BE2C (cell line): ENCODE results near the gene SEMA5B.

ENCODE experiments used
- DNase-seq: peaks from one replicate; pipeline ENCODE4 v3.0.0-alpha.2; 2020
- H3K27me3 ChIP-seq: fragments of 250-450 bp; sonication (Bioruptor Pico); 2 replicates; pipeline ENCODE4 v1.5.1; 2020; ENCODE audit warnings: mild to moderate bottlenecking
- H3K36me3 ChIP-seq: fragments of 250-450 bp; sonication (Bioruptor Pico); 2 replicates; pipeline ENCODE4 v1.5.1; 2020; ENCODE audit warnings: mild to moderate bottlenecking
- H3K4me1 ChIP-seq: fragments of 250-450 bp; sonication (Bioruptor Pico); 2 replicates; pipeline ENCODE4 v1.5.1; 2020
- H3K4me3 ChIP-seq: 2 replicates; pipeline ENCODE4 v1.5.1; 2011; ENCODE audit warnings: low read depth, low read length
- H3K9me3 ChIP-seq: fragments of 250-450 bp; sonication (Bioruptor Pico); 2 replicates; pipeline ENCODE4 v1.5.1; 2020
- CTCF ChIP-seq: IDR thresholded peaks from 2 replicates; pipeline ENCODE4 v1.5.1; 2012; ENCODE audit warnings: mild to moderate bottlenecking, low read depth, low read length

The SEMA5B gene

GRCh38 chr3:123025642-123026521 is 1.7 kb downstream of the SEMA5B start:
- Histone ChIP-seq H3K4me1 (peaks cover 15% of the 10 kb centered on the region), H3K27me3 (peaks cover 31% of the 10 kb centered on the region), H3K4me3 (peak overlapping the region; percentile 57; the same call in 1 of the 2 replicates), H3K36me3 (no peaks in the 10 kb centered on the region), H3K9me3 (no peaks in the 10 kb centered on the region)
- DNase-seq = no peak
- no peak for TF ChIP-seq CTCF

- H3K4me3 ChIP-seq = no peak overlapping the region
- no peaks in the 10 kb centered on the region for H3K36me3 ChIP-seq
- no peak for TF ChIP-seq CTCF
- peaks cover 31% of the 10 kb centered on the region for H3K27me3 ChIP-seq
- no peak for DNase-seq
- H3K9me3 ChIP-seq = no peaks in the 10 kb centered on the region
- peaks cover 6% of the 10 kb centered on the region; the same call in 1 of the 2 replicates for H3K4me1 ChIP-seq
These were observed 3.5 kb downstream of the SEMA5B start for GRCh38 chr3:123024056-123024455.

GRCh38 chr3:123021996-123022510 is 5.5 kb downstream of the SEMA5B start:
- Histone ChIP-seq H3K4me3 (no peak overlapping the region), H3K36me3 (no peaks in the 10 kb centered on the region), H3K4me1 (no peaks in the 10 kb centered on the region), H3K27me3 (peaks cover 17% of the 10 kb centered on the region), H3K9me3 (no peaks in the 10 kb centered on the region)
- no peak for TF ChIP-seq CTCF
- no peak for DNase-seq

- no peak overlapping the region for H3K4me3 ChIP-seq
- H3K27me3 ChIP-seq = peaks cover 11% of the 10 kb centered on the region
- no peaks in the 10 kb centered on the region for H3K4me1 ChIP-seq
- H3K36me3 ChIP-seq = no peaks in the 10 kb centered on the region
- DNase-seq = no peak
- no peaks in the 10 kb centered on the region for H3K9me3 ChIP-seq
- no peak for TF ChIP-seq CTCF
These were observed 6.2 kb downstream of the SEMA5B start for GRCh38 chr3:123021388-123021787.

- DNase-seq = no peak
- Histone ChIP-seq H3K9me3 (no peaks in the 10 kb centered on the region), H3K4me1 (no peaks in the 10 kb centered on the region), H3K27me3 (peaks cover 6% of the 10 kb centered on the region), H3K4me3 (no peak overlapping the region), H3K36me3 (no peaks in the 10 kb centered on the region)
- no peak for TF ChIP-seq CTCF
These were observed 6.9 kb downstream of the SEMA5B start for GRCh38 chr3:123020709-123021108.

- Histone ChIP-seq H3K36me3 (no peaks in the 10 kb centered on the region), H3K4me1 (no peaks in the 10 kb centered on the region), H3K27me3 (no peaks in the 10 kb centered on the region), H3K4me3 (no peak overlapping the region), H3K9me3 (no peaks in the 10 kb centered on the region)
- no peak for TF ChIP-seq CTCF
- DNase-seq = no peak
These were observed 8.0 kb downstream of the SEMA5B start for GRCh38 chr3:123019591-123019990.
